ENCODE data around the gene KLK11. TPM values are rescaled to one million over a fixed set of nuclear protein-coding genes. Genes with fewer than 3 reads are reported as not detected.
A peak's percentile ranks its signal among the peaks of the same experiment; 100 is the strongest.

KLK11 gene
- total and polyA plus RNA-seq, 2 donors (not counting 3 experiments of a cell fraction or from before 2014, with no cell fraction given), result not detected

DNA sequence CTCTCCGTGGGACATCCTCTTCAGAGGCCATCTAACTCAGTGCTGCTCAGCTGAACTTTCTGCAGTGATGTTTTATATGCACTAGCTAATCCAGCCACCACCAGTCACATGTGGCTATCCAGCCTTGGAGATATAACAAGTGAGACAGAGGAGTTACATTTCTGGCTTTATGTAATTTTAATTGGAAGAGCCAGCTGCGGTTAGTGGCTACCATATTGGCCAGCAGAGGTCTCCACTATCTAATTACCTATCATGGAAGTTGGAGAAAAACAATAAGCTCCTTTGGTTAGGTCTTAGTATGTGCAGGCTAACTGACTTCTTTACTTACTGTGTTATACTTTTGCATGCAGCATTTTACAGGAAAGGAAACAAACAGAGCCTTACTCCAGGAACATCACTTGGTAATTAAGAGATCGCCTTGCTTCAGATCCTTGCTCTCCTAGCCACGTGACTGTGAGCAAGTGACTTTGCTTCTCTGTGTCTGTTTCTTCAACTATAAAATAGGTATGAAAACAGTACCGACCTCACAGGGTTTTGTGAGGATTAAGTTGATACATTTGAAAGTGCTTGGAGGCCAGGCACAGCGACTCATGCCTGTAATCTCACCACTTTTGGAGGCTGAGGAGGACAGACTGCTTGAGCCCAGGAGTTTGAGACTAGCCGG lies 5.3 kb downstream of the KLK11 start:
- no peak overlapping the region for H3K9ac ChIP-seq (replicated peaks; ENCODE audit: extremely low read depth, insufficient read depth, low read length)
- no peak overlapping the region for H3K27ac ChIP-seq (ENCODE audit: insufficient read depth, low read depth, low read length)
- peaks cover 21 to 25% of the 10 kb centered on the region in 2 experiments for H3K27me3 ChIP-seq (ENCODE audit: control insufficient read depth in 2 of 2, insufficient read depth in 2 of 2, low read length in 2 of 2)
- no peaks in the 10 kb centered on the region for H3K9me3 ChIP-seq (replicated peaks; ENCODE audit: control insufficient read depth, insufficient read depth, low read length)
- no peaks in the 10 kb centered on the region for H4K20me1 ChIP-seq (replicated peaks; ENCODE audit: control insufficient read depth, extremely low read depth, insufficient read depth, low read length)
- H3K4me3 ChIP-seq (replicated peaks in 1 of 3; ENCODE audit: insufficient read depth in 1 of 3, low read depth in 1 of 3, low read length in 3 of 3), result no peak overlapping the region
- DNase-seq (ENCODE audit: low read depth, low spot score), result peak; percentile 67
- no peaks in the 10 kb centered on the region for H3K36me3 ChIP-seq (ENCODE audit: control insufficient read depth in 2 of 2, extremely low read depth in 1 of 2, insufficient read depth in 2 of 2, low read length in 2 of 2)
- H3K4me2 ChIP-seq (ENCODE audit: insufficient read depth, low read length), result no peak overlapping the region
- BruUV-seq (replicated peaks), result no TSS peak
- H3K79me2 ChIP-seq (ENCODE audit: control insufficient read depth, insufficient read depth, low read length), result no peaks in the 10 kb centered on the region
- dilution Hi-C loops (cut with MboI; ENCODE audit: extremely low pct_ligation_motif_present, low sequenced_read_pairs), result no loop called here
- H3K4me1 ChIP-seq (ENCODE audit: control insufficient read depth, extremely low read depth, insufficient read depth, low read length), result no peaks in the 10 kb centered on the region
- intact Hi-C loops (cut with micrococcal nuclease), result loop anchor here (1.0 kb wide), 2 partner anchors 73 to 148 kb away; no protein-coding TSS in a partner anchor
- peak; percentile 77 for FAIRE-seq
- no peaks in the 10 kb centered on the region for H3K9me1 ChIP-seq (replicated peaks; ENCODE audit: control insufficient read depth, extremely low read depth, insufficient read depth, low read length)
- ChIA-PET POLR2A (no interaction called here), CTCF (interaction anchor here (0.6 to 2.1 kb wide), 32 partner anchors 8 to 721 kb away, joined by 3 to 73 read pairs (median 5); partner anchors contain the start of genes CTU1 and KLK12)
- TF ChIP-seq POLR2A (IDR thresholded peaks at IDR 0.05; ENCODE audit: low read depth, low read length), result no peak
- TF ChIP-seq FOS (IDR thresholded peaks at IDR 0.05; ENCODE audit: borderline replicate concordance, insufficient read depth, low read length), result no peak
- TF ChIP-seq, protein P1, sequence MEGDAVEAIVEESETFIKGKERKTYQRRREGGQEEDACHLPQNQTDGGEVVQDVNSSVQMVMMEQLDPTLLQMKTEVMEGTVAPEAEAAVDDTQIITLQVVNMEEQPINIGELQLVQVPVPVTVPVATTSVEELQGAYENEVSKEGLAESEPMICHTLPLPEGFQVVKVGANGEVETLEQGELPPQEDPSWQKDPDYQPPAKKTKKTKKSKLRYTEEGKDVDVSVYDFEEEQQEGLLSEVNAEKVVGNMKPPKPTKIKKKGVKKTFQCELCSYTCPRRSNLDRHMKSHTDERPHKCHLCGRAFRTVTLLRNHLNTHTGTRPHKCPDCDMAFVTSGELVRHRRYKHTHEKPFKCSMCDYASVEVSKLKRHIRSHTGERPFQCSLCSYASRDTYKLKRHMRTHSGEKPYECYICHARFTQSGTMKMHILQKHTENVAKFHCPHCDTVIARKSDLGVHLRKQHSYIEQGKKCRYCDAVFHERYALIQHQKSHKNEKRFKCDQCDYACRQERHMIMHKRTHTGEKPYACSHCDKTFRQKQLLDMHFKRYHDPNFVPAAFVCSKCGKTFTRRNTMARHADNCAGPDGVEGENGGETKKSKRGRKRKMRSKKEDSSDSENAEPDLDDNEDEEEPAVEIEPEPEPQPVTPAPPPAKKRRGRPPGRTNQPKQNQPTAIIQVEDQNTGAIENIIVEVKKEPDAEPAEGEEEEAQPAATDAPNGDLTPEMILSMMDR (IDR thresholded peaks at IDR 0.05; ENCODE audit: extremely low read depth in 1 of 2, insufficient read depth in 1 of 2, low read depth in 1 of 2, low read length in 2 of 2), result peak; percentile 57 to 59
- no peak overlapping the region for H2AFZ ChIP-seq (ENCODE audit: low read depth, low read length)

DNA sequence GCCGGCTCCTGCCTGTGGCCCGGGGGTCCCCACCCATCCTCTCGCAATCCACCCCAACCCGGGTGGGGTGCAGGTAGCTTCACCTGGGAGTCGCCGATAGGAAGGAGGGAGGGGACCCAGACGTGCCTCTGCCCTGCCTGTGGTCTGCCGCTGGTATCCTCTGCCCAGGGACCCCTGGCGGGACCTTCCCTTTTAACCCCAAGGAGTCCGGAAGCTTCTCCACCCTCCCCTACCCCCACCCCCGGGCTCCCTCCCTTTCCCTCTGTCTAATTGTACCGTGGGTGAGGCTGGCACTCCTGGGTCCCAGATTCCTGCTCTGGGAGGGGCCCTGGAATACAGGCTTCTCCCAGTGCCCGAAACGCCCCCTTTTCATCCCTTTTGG lies 6.9 kb downstream of the KLK11 start, which contains the start of gene KLK10:
KLK10 (minus strand) TSS at position 166 of the 382 bp plus-strand sequence. CDS start 579 bp downstream, outside the sequence.
- BruUV-seq (replicated peaks), result no TSS peak
- intact Hi-C loops (cut with micrococcal nuclease) (no loop called here), dilution Hi-C loops (cut with MboI; ENCODE audit: extremely low pct_ligation_motif_present, low sequenced_read_pairs) (no loop called here)
- H3K9ac ChIP-seq (replicated peaks; ENCODE audit: extremely low read depth, insufficient read depth, low read length), result no peak within 1 kb of the TSS
- no peaks in the 10 kb centered on the region for H3K36me3 ChIP-seq (ENCODE audit: control insufficient read depth in 2 of 2, extremely low read depth in 1 of 2, insufficient read depth in 2 of 2, low read length in 2 of 2)
- no peak for FAIRE-seq
- ChIA-PET CTCF (interaction anchor here (1.9 to 3.2 kb wide), 3 partner anchors 32 to 76 kb away, joined by 6 to 73 read pairs (median 11); no protein-coding TSS in a partner anchor), POLR2A (no interaction called here)
- TF ChIP-seq MYC (IDR thresholded peaks at IDR 0.05; ENCODE audit: low read depth, low read length) (no peak), JUN (IDR thresholded peaks at IDR 0.05; ENCODE audit: borderline replicate concordance, insufficient read depth, insufficient read length, low read depth) (no peak), FOS (IDR thresholded peaks at IDR 0.05; ENCODE audit: borderline replicate concordance, insufficient read depth, low read length) (no peak), POLR2AphosphoS5 (IDR thresholded peaks at IDR 0.05; ENCODE audit: insufficient read depth, low read depth, low read length) (no peak), EZH2 (IDR thresholded peaks at IDR 0.05; ENCODE audit: borderline replicate concordance, low read depth, low read length, severe bottlenecking) (no peak), GATA2 (IDR thresholded peaks at IDR 0.05; ENCODE audit: insufficient read depth, insufficient read length, low read depth, low read length) (no peak), POLR2A (IDR thresholded peaks at IDR 0.05; ENCODE audit: low read depth, low read length) (no peak)
- TF ChIP-seq, protein P2, sequence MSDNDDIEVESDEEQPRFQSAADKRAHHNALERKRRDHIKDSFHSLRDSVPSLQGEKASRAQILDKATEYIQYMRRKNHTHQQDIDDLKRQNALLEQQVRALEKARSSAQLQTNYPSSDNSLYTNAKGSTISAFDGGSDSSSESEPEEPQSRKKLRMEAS (IDR thresholded peaks at IDR 0.05; ENCODE audit: insufficient read depth, insufficient read length), result no peak
- TF ChIP-seq, protein P1 (IDR thresholded peaks at IDR 0.05; ENCODE audit: extremely low read depth in 1 of 2, insufficient read depth in 1 of 2, low read depth in 1 of 2, low read length in 2 of 2), result no peak
- no peaks in the 10 kb centered on the region for H4K20me1 ChIP-seq (replicated peaks; ENCODE audit: control insufficient read depth, extremely low read depth, insufficient read depth, low read length)
- H2AFZ ChIP-seq (ENCODE audit: low read depth, low read length), result no peak within 1 kb of the TSS
- H3K4me1 ChIP-seq (ENCODE audit: control insufficient read depth, extremely low read depth, insufficient read depth, low read length), result no peaks in the 10 kb centered on the region
- H3K27ac ChIP-seq (ENCODE audit: insufficient read depth, low read depth, low read length), result no peak within 1 kb of the TSS
- no peaks in the 10 kb centered on the region for H3K9me3 ChIP-seq (replicated peaks; ENCODE audit: control insufficient read depth, insufficient read depth, low read length)
- H3K79me2 ChIP-seq (ENCODE audit: control insufficient read depth, insufficient read depth, low read length), result no peaks in the 10 kb centered on the region
- no peak within 1 kb of the TSS for H3K4me2 ChIP-seq (ENCODE audit: insufficient read depth, low read length)
- peaks cover 21 to 25% of the 10 kb centered on the region in 2 experiments for H3K27me3 ChIP-seq (ENCODE audit: control insufficient read depth in 2 of 2, insufficient read depth in 2 of 2, low read length in 2 of 2)
- no peak for DNase-seq (ENCODE audit: low read depth, low spot score)
- no peaks in the 10 kb centered on the region for H3K9me1 ChIP-seq (replicated peaks; ENCODE audit: control insufficient read depth, extremely low read depth, insufficient read depth, low read length)
- H3K4me3 ChIP-seq (replicated peaks in 1 of 3; ENCODE audit: insufficient read depth in 1 of 3, low read depth in 1 of 3, low read length in 3 of 3), result no peak within 1 kb of the TSS
